TTC549 (cell line): ENCODE measurements around the gene MPO.

Experiments used
- FAIRE-seq: peaks from 2 replicates; lab custom pipeline; 2012; peaks lifted over from hg19 to GRCh38; lab: Jason Lieb, UNC

The MPO gene

GRCh38 chr17:58306131-58306951 is 25.6 kb upstream of the MPO start:
- no peak for FAIRE-seq

DNA sequence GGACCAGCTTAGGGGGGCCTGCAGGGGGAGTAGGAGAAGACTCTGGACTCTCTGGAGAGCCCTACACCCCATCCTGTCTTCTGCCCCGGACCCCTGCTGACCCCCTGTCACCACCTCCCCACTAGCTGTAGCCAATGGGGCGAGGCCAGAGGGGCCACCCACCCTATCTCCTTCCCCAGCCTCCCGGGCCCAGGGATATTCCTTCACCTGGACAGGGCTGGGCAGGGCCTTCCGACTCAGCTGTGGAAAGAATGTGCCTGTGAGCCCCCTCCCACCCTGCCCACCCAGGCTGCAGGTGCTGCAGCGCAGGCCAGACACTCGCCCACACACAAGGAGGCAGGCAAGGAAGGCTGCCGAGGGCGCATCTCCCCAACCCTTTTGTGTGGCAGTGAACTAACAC is 24.9 kb upstream of the MPO start:
- FAIRE-seq: no peak

DNA sequence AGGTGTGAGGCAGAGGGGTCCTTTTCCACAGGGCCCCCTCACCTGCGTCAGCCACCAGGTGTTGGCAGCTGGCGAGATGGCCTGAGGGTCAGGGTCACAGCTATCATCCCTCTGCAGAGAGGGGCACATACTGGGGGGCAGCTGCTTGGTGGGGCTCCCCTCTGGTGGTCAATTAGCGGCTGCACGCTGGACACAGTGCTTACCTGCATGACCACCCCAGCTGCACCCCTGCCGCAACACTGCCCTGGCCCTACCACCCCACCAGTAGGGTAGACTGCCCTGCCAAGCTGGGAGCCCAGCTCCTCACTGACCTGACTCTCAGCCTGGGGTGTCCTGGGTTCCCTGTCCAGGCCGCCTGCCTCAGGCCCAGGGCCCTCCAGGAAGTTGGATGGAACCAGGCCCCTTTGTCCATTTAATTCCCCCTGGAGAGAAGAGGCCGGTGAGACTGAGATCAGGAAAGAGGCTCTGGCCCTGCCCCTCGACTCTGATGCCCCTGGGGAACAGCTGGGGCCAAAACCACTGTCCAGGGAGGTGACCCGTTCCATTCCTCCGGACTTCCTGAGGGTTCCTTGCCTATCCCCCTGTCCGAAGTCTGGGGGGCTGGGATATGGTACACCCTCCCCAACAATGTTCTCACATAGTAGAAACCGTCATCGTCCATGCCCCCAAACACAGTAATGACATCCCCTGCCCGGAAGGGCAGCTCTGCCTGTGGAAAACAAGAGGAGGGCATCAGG is 24.2 kb upstream of the MPO start:
- FAIRE-seq: no peak

DNA sequence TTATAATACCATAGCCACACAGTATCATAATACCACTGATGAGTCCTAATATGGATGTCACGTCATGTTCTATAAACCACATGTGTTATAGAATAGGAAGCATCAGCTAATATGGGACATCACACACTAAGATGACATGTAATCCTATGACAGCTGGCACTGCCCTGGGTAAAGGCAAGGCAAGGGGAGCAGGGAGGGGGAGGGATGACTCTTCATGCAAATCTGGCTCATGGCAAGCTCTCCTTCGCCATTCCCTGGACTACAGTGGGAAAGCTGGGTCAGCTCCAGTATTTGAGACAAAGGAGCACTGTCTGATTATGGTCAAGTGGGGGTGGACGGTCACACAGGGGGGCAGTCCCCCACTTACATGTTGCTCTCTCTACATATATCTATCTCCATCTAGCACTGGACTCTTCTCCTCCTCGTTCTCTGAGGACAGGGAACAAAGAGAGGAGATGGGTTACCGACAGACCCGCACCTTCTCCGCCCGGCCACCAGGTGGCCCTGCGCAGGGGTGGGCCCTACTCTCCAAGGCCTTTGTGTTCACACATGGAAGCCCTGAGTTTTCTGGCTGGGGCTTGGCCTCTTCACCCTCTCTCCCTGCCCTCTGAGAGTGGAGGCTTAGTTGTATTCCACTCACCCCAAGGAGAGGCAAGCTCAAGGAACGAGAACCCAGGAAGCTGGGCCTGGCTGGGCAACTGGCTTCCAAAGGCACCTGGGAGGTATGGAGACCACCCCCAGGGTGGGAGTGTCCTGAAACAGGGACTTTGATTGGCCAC is 23.4 kb upstream of the MPO start:
- FAIRE-seq: no peak

DNA sequence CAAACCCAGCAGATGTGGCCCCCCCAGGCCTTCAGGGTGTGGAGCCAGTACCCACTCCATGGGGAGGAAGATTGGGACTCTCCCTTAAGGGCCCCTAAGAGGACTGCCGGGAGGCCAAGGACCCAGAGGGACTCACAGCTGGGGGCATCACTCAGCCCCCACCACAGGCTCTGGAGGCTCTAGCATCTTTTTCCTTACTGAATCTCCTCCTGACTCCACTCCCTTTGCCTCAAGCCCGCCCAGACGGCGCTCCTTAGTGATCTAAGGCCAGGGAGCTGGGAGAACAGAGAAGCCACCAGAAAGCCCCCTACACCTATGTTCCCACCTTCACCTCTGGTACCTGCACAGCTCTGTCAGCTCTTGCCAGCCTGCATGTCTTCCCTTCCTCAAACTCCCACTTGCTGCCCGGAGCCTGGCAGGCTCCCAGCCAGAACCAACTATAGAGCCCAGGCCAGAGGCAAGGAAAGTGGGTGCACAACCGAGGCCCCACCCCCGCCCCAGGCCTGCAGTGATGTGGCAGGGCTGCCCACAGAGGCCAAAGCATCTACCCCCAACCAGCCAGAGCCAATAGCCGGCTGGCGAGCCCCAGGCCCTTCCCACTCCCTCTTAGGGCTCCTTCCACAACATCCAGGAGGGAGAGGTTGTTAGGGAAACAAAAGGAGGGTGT is 22.3 kb upstream of the MPO start:
- no peak for FAIRE-seq

- no peak for FAIRE-seq
These were observed 21.6 kb upstream of the MPO start for GRCh38 chr17:58302171-58302918.

DNA sequence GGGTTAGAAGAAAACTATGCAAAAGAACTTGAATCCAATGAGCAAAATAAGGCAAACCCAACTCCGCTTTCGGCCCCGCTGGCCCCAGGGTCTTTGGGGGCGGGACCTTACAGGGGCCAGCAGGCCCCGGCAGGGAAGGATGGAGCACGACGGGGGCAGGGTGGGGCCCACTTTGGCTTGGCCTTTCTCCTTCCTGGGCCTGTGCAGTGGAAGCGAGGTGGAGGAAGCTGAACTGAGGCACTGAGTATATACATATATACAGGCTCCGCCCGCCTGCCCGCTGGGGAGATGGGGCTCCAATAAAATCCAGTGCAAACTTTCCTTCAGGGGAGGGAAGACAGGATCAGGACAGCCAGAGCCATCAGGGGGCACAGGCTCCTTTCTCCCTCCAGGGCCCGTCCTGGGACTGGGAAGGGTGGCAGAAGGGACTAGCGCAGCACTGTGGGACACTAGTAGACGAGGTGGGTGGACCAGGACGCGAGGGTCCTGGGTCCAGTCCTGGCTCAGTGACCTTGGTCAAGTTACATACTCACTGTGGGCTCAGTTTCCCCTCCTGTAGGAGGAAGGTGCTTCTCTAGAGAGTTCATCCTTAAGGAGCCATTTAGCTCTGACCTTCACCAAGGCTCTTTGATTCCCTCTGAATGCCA is 20.9 kb upstream of the MPO start:
- FAIRE-seq: no peak

GRCh38 chr17:58300336-58300735 is 19.6 kb upstream of the MPO start:
- no peak for FAIRE-seq

DNA sequence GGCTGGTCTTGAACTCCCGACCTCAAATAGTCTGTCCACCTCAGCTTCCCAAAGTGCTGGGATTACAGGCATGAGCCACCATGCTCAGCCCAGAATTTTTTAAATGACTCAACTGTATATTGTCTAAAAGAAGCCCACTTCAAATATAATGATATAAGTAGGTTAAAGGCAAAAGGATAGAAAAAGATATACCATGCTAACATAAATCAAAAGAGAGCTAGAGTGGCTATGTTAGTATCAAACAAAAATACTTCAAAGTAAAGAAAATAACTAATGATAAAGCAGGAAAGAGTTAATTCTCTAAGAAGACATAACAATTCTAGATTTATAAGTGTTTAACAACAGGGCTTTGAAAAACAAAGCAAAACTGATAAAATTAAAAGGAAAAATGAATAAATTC is 13.3 kb upstream of the MPO start:
- no peak for FAIRE-seq

- FAIRE-seq: no peak
These were observed 10.5 kb upstream of the MPO start for GRCh38 chr17:58291246-58291645.

- FAIRE-seq: no peak
These were observed 9.1 kb upstream of the MPO start for GRCh38 chr17:58289869-58290268.

DNA sequence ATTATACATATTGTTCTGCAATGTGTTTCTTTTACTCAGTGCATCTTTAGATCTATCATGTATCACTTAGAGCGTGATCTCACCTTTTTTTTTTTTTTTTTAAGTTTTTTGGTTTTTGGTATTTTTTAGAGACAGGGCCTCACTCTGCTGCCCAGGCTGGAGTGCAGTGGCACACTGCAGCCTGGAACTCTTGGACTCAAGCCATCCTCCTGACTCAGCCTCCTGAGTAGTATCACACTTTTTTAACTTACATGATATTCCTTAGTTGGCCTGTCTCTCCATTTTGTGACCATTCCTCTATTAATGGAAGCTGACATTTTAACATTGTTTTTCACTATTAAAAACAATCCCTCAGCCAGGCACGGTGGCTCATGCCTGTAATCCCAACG is 4.7 kb upstream of the MPO start:
- no peak for FAIRE-seq

GRCh38 chr17:58284613-58285421 is 4.1 kb upstream of the MPO start:
- FAIRE-seq: no peak

DNA sequence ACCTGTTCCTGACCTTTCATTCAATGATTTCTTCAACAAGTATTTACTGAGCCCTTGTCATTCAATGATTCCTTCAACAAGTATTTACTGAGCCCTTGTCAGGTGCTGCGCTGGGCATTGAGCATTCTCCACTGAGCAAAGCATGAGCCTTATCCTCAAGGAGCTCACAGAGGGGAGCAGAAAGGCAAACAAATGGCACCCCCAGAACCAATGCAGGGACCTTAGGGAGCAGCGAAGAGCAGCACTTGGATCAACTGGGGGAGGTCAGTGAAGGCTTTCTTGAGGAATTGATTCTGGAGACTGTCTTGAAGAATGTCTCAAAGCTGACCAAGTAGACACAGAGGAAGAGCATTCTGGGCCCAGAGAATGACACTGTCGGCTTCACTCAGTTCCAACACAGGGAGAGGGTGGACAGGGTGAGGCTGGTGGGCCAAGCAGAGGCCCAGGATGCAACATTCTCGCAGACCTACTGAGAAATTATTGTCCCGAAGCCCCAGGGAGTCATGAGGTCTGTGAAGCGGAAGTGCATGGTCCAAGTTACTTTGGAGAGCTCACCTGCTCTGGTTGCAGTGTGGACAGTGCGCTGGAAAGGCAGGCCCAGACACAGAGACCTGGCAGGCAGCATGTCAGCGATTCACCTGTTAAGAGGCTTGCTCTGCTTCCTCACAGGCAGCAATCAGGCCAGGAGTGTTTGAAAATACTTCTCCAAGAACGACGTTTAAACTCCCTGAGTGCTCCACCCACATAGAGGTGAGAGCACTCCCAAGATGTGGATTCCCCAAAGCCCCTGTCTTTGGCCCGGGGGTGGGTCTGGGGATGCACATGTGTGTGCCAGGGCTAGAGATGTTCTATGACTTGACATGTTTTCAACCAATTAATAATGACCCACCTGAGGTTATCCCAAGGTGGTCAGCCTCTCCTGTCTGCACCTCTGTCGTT is 3.2 kb upstream of the MPO start:
- FAIRE-seq: no peak

GRCh38 chr17:58282442-58282841 is 1.7 kb upstream of the MPO start:
- FAIRE-seq: no peak

- FAIRE-seq: no peak
These were observed 826 bp upstream of the MPO start for GRCh38 chr17:58281511-58282011.

- FAIRE-seq: no peak
These were observed 827 bp downstream of the MPO start for GRCh38 chr17:58279736-58280479.

GRCh38 chr17:58279016-58279711 is 1.6 kb downstream of the MPO start:
- FAIRE-seq: no peak
